Measurements from ENCODE around the gene HOXA2. TPM values are rescaled to one million over a fixed set of nuclear protein-coding genes. Genes with fewer than 3 reads are reported as not detected.

The HOXA2 gene
- polyA plus RNA-seq, 4 donors, result 0.97 to 6.9 TPM; not detected in 2

- peak within 1 kb of the TSS; percentile 45 to 85 (median 70) for H3K4me3 ChIP-seq (ENCODE audit: low read depth in 1 of 3, low read length in 3 of 3)
- DNase-seq (peak; percentile 84 to 96), FAIRE-seq (no peak)
- peaks cover 0 to 54% (median 11%) of the 10 kb centered on the region in 3 donors for H3K4me1 ChIP-seq (ENCODE audit: control insufficient read depth in 3 of 3, insufficient read depth in 2 of 3, low read depth in 1 of 3, low read length in 2 of 3)
- H3K27ac ChIP-seq (ENCODE audit: low read depth in 1 of 3, low read length in 2 of 3), result peak within 1 kb of the TSS; percentile 63 to 87 (median 85)
- peaks cover 0 to 4% (median 0%) of the 10 kb centered on the region in 3 donors for H3K36me3 ChIP-seq (ENCODE audit: control insufficient read depth in 3 of 3, insufficient read depth in 2 of 3, low read depth in 1 of 3, low read length in 3 of 3)
- H3K9me3 ChIP-seq (ENCODE audit: control insufficient read depth in 2 of 2, insufficient read depth in 1 of 2, low read depth in 1 of 2, low read length in 1 of 2), result no peaks in the 10 kb centered on the region
- 4 to 14% (median 6%) methylated on average over 56 to 67 of the region's 67 CpGs for WGBS, 3 donors
- peaks cover 0 to 6% (median 0%) of the 10 kb centered on the region in 3 donors for H3K27me3 ChIP-seq (ENCODE audit: control insufficient read depth in 3 of 3, insufficient read depth in 3 of 3, low read length in 3 of 3)
Measured at GRCh38 chr7:27130540-27131389, 28.3 kb upstream of the HOXA2 start, which contains the start of gene HOXA4. HOXA4 (minus strand) TSS chr7:27130757; CDS start chr7:27130733, 24 bp downstream.

GRCh38 chr7:27129729-27130539, 27.5 kb upstream of the HOXA2 start:
- FAIRE-seq, result no peak
- Histone ChIP-seq H3K27ac (ENCODE audit: low read depth in 1 of 3, low read length in 2 of 3) (peak overlapping the region; percentile 30 to 78 (median 71)), H3K36me3 (ENCODE audit: control insufficient read depth in 3 of 3, insufficient read depth in 2 of 3, low read depth in 1 of 3, low read length in 3 of 3) (peaks cover 0 to 4% (median 0%) of the 10 kb centered on the region in 3 donors), H3K4me1 (ENCODE audit: control insufficient read depth in 3 of 3, insufficient read depth in 2 of 3, low read depth in 1 of 3, low read length in 2 of 3) (peaks cover 0 to 55% (median 11%) of the 10 kb centered on the region in 3 donors), H3K27me3 (ENCODE audit: control insufficient read depth in 3 of 3, insufficient read depth in 3 of 3, low read length in 3 of 3) (peaks cover 0 to 6% (median 0%) of the 10 kb centered on the region in 3 donors), H3K9me3 (ENCODE audit: control insufficient read depth in 2 of 2, insufficient read depth in 1 of 2, low read depth in 1 of 2, low read length in 1 of 2) (no peaks in the 10 kb centered on the region), H3K4me3 (ENCODE audit: low read depth in 1 of 3, low read length in 3 of 3) (peak overlapping the region; percentile 35 to 85 (median 70))
- WGBS, 3 donors, result 9 to 21% (median 15%) methylated on average over 41 to 72 of the region's 72 CpGs
- DNase-seq, result peak; percentile 68 to 80

GRCh38 chr7:27128776-27129728, 26.6 kb upstream of the HOXA2 start:
- 15 to 46% (median 36%) methylated on average over 28 of the region's 28 CpGs for WGBS, 3 donors
- Histone ChIP-seq H3K4me3 (ENCODE audit: low read depth in 1 of 3, low read length in 3 of 3) (peak overlapping the region in 2 of 3 donors; percentile 60 to 70), H3K36me3 (ENCODE audit: control insufficient read depth in 3 of 3, insufficient read depth in 2 of 3, low read depth in 1 of 3, low read length in 3 of 3) (peaks cover 0 to 13% (median 0%) of the 10 kb centered on the region in 3 donors), H3K27ac (ENCODE audit: low read depth in 1 of 3, low read length in 2 of 3) (peak overlapping the region in 2 of 3 donors; percentile 71 to 78), H3K4me1 (ENCODE audit: control insufficient read depth in 3 of 3, insufficient read depth in 2 of 3, low read depth in 1 of 3, low read length in 2 of 3) (peaks cover 2 to 53% (median 11%) of the 10 kb centered on the region in 3 donors), H3K27me3 (ENCODE audit: control insufficient read depth in 3 of 3, insufficient read depth in 3 of 3, low read length in 3 of 3) (peaks cover 0 to 6% (median 4%) of the 10 kb centered on the region in 3 donors), H3K9me3 (ENCODE audit: control insufficient read depth in 2 of 2, insufficient read depth in 1 of 2, low read depth in 1 of 2, low read length in 1 of 2) (no peaks in the 10 kb centered on the region)
- no peak for FAIRE-seq
- DNase-seq, result no peak

- WGBS, 3 donors, result 40 to 61% (median 51%) methylated on average over 2 of the region's 2 CpGs
Measured at GRCh38 chr7:27128034-27128433, 25.6 kb upstream of the HOXA2 start.

GRCh38 chr7:27126596-27127327, 24.3 kb upstream of the HOXA2 start:
- FAIRE-seq (no peak), DNase-seq (no peak)
- 35 to 38% (median 38%) methylated on average over 3 of the region's 3 CpGs for WGBS, 3 donors
- peaks cover 0 to 12% (median 0%) of the 10 kb centered on the region in 3 donors for H3K27me3 ChIP-seq (ENCODE audit: control insufficient read depth in 3 of 3, insufficient read depth in 3 of 3, low read length in 3 of 3)
- H3K4me3 ChIP-seq (ENCODE audit: low read depth in 1 of 3, low read length in 3 of 3), result no peak overlapping the region
- H3K4me1 ChIP-seq (ENCODE audit: control insufficient read depth in 3 of 3, insufficient read depth in 2 of 3, low read depth in 1 of 3, low read length in 2 of 3), result peaks cover 4 to 61% (median 6%) of the 10 kb centered on the region in 3 donors
- no peaks in the 10 kb centered on the region for H3K9me3 ChIP-seq (ENCODE audit: control insufficient read depth in 2 of 2, insufficient read depth in 1 of 2, low read depth in 1 of 2, low read length in 1 of 2)
- peaks cover 0 to 28% (median 0%) of the 10 kb centered on the region in 3 donors for H3K36me3 ChIP-seq (ENCODE audit: control insufficient read depth in 3 of 3, insufficient read depth in 2 of 3, low read depth in 1 of 3, low read length in 3 of 3)
- H3K27ac ChIP-seq (ENCODE audit: low read depth in 1 of 3, low read length in 2 of 3), result peak overlapping the region in 2 of 3 donors; percentile 42 to 71

More at GRCh38 chr7:27128034-27128433, 25.6 kb upstream of the HOXA2 start:
- H3K36me3 ChIP-seq (ENCODE audit: control insufficient read depth in 3 of 3, insufficient read depth in 2 of 3, low read depth in 1 of 3, low read length in 3 of 3), result peaks cover 0 to 19% (median 0%) of the 10 kb centered on the region in 3 donors
- peak overlapping the region in 2 of 3 donors; percentile 30 to 71 for H3K27ac ChIP-seq (ENCODE audit: low read depth in 1 of 3, low read length in 2 of 3)
- no peaks in the 10 kb centered on the region for H3K9me3 ChIP-seq (ENCODE audit: control insufficient read depth in 2 of 2, insufficient read depth in 1 of 2, low read depth in 1 of 2, low read length in 1 of 2)
- peaks cover 0 to 12% (median 0%) of the 10 kb centered on the region in 3 donors for H3K27me3 ChIP-seq (ENCODE audit: control insufficient read depth in 3 of 3, insufficient read depth in 3 of 3, low read length in 3 of 3)
- DNase-seq (peak in 1 of 2 donors; percentile 41), FAIRE-seq (no peak)
- H3K4me3 ChIP-seq (ENCODE audit: low read depth in 1 of 3, low read length in 3 of 3), result no peak overlapping the region
- H3K4me1 ChIP-seq (ENCODE audit: control insufficient read depth in 3 of 3, insufficient read depth in 2 of 3, low read depth in 1 of 3, low read length in 2 of 3), result peaks cover 4 to 53% (median 6%) of the 10 kb centered on the region in 3 donors

GRCh38 chr7:27125986-27126394, 23.5 kb upstream of the HOXA2 start:
- peaks cover 0 to 28% (median 0%) of the 10 kb centered on the region in 3 donors for H3K36me3 ChIP-seq (ENCODE audit: control insufficient read depth in 3 of 3, insufficient read depth in 2 of 3, low read depth in 1 of 3, low read length in 3 of 3)
- H3K27me3 ChIP-seq (ENCODE audit: control insufficient read depth in 3 of 3, insufficient read depth in 3 of 3, low read length in 3 of 3), result peaks cover 0 to 12% (median 0%) of the 10 kb centered on the region in 3 donors
- H3K9me3 ChIP-seq (ENCODE audit: control insufficient read depth in 2 of 2, insufficient read depth in 1 of 2, low read depth in 1 of 2, low read length in 1 of 2), result no peaks in the 10 kb centered on the region
- H3K27ac ChIP-seq (ENCODE audit: low read depth in 1 of 3, low read length in 2 of 3), result peak overlapping the region in 2 of 3 donors; percentile 48 to 82
- peaks cover 4 to 61% (median 7%) of the 10 kb centered on the region in 3 donors for H3K4me1 ChIP-seq (ENCODE audit: control insufficient read depth in 3 of 3, insufficient read depth in 2 of 3, low read depth in 1 of 3, low read length in 2 of 3)
- DNase-seq, result no peak
- 58 to 81% (median 77%) methylated on average over 5 of the region's 5 CpGs for WGBS, 3 donors
- no peak overlapping the region for H3K4me3 ChIP-seq (ENCODE audit: low read depth in 1 of 3, low read length in 3 of 3)
- FAIRE-seq, result no peak

Data from small intestine (tissue), 7 donors.